Activated T-cell treated with anti-CD3 and anti-CD28 coated beads for 4 hours (primary cell): ENCODE data around the gene TTC23.

Experiments used
- DNase-seq: peaks from one replicate; pipeline ENCODE4 v3.0.0-alpha.2; 2020

Gene TTC23

DNA sequence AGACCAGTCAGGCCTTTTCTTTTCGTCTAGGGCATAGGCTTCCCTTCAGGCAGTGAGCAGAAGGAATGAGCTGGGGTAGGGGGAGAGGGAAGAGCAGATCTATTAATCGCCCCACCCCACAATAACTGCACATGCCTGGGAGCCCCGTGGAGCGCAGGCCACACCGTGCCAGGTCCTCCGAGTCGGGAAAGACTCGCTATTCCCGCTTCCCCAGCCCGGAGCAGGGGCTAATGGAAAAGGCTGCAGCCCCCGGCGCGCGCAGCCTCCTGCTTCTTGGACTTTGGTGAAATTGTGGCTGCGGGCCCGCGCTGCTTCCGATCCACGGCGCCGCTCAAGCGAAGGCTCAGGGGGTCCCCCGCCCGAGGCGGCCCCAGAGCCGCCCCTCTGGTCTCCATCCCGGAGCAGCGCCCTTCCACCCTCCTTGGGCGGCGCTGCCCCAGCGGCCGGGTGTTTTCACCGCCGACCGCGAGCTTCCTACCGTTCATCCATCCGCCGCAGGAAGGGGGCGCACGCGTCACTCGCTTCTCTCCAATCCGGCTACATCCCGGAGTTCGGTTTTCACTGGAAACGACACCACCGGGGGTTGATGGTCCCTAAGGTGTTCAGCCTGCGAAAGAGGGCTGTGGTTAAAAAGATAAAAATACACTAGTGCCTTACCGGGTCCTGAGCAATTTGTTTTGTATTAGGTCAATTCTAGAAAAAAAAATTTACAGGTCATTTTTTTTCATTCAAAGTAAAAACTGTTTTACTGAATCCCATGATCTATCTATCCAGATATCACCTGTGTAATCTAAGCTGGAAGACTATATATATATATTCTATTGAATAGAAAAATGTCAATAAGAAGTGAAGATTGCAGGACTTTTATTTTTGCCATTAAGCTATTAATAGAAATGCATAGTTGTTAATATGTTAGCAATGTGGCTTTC, 148.9 kb downstream of the TTC23 start:
- peak; percentile 25 for DNase-seq

DNA sequence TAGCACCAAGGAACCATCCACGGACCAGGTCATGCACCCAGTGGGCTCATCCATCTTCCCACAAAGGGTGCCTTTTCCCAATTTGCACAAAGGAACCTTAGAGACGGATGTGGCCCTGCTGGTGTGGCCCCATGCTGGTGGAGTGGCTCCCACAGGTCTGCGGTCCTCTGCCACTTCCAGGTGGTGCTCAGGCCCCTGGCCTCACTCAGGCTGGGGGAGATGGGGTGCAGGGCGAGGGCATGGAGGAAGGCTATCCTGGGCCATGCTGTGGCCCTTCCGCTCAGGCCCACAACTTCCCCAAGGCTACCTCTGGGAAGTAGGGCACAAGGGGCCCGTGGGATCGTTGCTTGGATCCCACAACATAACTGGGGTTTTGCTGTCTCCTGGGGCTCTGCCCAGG, 149.7 kb downstream of the TTC23 start:
- no peak for DNase-seq

DNA sequence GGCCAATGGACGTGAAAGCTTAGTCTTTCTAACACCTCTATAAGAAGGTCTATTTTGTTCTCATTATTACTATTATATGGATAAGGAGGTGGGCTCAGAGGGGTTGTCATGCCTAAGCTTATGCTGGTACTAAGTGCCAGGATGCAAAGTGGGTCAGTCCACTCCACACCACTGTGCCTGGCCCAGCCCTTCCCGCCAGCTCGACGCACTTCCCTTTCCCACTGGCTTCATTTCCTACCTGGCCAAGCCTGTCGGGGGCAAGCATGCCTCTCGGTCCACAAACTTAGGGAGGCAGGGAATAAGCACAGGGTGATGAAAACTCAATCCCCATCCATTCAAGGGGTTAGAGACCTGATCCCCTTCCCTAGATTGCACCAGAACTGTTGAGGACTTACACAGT, 150.4 kb downstream of the TTC23 start:
- no peak for DNase-seq

DNA sequence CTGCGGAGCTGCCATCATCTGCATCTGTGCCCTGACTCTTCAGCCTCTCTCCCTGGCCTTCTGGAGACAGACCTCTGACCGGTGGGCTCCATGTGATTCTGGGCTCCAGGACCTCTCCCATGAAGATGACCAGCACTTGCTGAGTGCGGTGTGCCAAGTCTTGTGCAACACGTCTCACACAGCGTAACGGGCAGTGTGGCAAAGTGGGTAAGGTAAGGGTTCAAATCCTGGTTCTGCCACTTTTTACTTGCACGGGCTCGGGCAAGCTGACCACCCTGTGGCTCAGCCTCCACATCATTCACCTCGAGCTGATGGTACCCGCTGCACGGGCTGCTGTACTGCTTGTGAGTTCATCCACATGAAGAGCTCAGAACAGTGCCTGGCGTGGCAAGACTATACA, 151.0 kb downstream of the TTC23 start:
- no peak for DNase-seq

GRCh38 chr15:99097441-99098410, 151.7 kb downstream of the TTC23 start:
- no peak for DNase-seq

- no peak for DNase-seq
These were observed 152.4 kb downstream of the TTC23 start for GRCh38 chr15:99096894-99097426.

DNA sequence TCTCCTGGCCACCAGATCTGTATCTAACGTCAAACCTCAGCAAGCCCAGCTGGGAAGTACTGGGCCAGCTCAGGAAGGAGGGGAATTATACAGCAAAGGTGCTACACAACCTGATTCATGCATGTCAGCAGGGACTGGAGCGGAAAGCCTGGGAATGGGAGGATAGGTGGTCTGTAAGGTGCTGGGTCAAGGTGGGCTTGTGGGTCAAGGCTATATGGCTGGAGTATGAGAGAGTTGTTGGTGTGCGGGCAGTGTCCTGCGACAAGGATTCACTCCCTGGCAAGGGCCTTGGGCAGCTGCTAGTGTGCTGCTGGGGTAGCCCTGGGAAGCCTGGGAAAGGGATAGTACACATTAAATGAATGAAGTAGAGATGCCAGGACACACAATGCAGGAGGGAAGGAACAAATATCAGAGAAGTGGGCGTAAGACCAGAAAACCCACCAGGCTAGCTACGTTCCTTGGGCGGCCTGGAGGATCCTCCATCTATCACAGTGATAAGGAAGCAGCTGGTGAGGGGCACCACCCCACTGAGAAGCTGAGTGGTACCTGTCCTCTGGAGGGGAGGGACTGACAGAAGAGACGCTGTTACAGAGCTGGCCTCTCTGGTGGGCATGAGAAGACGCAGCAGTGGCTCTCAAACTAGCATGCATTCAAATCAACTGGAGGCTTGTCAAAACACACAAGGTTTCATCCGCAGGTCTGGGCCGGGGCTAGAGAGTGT, 153.0 kb downstream of the TTC23 start:
- DNase-seq = no peak

DNA sequence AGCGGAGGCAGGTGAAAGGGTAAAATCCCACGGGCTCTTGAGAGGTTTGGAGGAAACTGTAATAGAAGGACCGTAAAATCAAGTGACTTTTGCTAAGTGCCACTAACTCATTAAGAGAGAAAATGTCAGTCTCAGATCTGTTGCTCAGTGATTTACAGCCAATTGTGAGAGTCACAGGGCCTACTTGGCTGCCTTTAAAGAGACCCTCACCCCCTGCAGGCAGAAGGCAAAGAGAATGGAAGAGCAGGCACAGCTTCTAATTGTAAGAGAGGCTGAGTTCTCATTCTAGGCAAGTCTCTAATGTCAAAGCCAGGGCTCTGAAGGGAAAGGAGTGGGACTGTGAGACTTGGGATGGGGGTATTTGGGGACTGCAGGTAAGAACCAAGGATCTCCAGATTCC, 153.8 kb downstream of the TTC23 start:
- no peak for DNase-seq

DNA sequence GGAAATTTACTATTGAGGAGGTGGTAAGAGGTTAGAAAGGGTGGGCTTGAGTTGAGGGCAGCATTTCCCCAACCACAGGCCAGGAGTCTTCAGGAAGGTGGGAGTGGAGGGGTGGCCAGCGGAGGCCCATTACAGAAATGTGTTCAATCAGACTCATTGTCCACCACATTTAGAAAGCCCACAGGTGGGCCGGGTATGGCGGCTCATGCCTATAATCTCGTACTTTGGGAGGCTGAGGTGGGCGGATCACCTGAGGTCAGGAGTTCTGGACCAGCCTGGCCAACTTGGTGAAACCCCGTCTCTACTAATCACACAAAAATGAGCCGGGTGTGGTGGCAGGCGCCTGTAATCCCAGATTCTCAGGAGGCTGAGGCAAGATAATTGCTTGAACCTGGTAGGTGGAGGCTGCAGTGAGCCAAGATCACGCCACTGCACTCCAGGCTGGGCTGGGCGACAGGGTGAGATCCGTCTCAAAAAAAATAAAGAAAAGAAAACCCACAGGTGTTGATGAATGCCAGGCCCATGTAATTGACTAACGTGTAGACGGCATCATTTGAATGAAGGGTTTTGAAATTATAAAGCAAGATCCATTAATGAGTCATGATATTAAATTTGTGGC, 156.7 kb downstream of the TTC23 start:
- no peak for DNase-seq

GRCh38 chr15:99090938-99091337, 158.4 kb downstream of the TTC23 start:
- DNase-seq = no peak

- DNase-seq = no peak
These were observed 159.2 kb downstream of the TTC23 start for GRCh38 chr15:99090011-99090699.

DNA sequence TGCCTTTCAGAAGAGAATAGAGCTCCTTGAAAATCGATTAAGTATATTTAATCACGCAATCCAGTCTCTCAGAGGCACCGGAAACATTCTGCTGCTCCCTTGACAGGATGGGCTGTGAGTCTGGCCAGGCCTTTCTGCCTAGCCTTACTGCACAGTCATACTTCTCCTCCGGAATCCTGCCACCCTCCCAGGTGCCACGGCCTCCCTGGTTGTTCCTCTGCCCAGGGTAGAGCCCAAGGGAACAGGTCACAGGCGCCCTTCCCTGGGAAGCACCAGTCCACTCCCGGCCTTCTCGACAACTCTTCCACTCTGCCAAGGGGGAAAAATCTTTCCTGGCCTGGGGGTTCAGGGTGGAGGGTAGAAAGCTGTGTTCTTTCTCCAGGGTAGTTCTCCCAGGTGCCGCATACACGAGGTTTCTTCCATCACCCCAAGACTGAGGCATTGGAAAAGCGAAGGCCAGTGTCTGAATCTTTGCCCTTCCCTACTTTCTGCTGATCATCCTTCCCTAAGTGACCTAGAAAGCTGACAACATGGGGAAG, 161.9 kb downstream of the TTC23 start:
- no peak for DNase-seq

DNA sequence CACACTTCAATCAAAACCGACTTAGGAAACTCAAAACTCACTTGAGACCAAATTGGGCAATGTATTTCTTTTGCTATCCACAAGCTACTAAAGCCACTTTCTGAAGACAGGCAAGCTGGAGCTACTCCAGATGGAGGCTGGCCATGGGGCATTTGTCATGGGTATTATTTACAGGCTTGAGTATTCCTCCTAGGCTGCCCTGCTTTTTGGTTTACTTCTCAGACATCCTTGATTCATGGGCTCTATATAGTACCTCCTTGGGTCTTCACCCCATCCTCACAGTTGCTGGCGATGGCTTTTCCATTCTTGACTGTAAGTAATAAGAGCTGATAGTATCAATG, 163.1 kb downstream of the TTC23 start:
- DNase-seq = no peak
